ENCODE results near the gene PRDM10.

Gene PRDM10

GRCh38 chr11:129999407-129999806, 3.2 kb downstream of the PRDM10 start:
- Histone ChIP-seq H3K27me3 (ENCODE audit: low read depth, low read length) (no peaks in the 10 kb centered on the region), H3K27ac (ENCODE audit: low read length) (no peak overlapping the region), H2AFZ (ENCODE audit: low read depth, low read length) (no peak overlapping the region), H3K4me1 (ENCODE audit: low read length) (peaks cover 14% of the 10 kb centered on the region), H3K36me3 (replicated peaks; ENCODE audit: low read depth, low read length) (peaks cover 5% of the 10 kb centered on the region), H4K20me1 (ENCODE audit: insufficient read depth, low read length) (peaks cover 6% of the 10 kb centered on the region; the same call in 1 of the 2 replicates), H3K4me2 (ENCODE audit: low read length) (no peak overlapping the region), H3K4me3 (ENCODE audit: low read length) (no peak overlapping the region), H3K9ac (ENCODE audit: low read length) (no peak overlapping the region), H3K9me3 (ENCODE audit: insufficient read depth, low read length) (no peaks in the 10 kb centered on the region), H3K79me2 (ENCODE audit: low read length) (peaks cover 39% of the 10 kb centered on the region)
- TF ChIP-seq CTCF (IDR thresholded peaks at IDR 0.05; ENCODE audit: low read depth, low read length), result no peak
- no peak for TF ChIP-seq EZH2phosphoT487 (IDR thresholded peaks at IDR 0.05; ENCODE audit: low read depth)

- H3K4me2 ChIP-seq (ENCODE audit: low read length), result no peak overlapping the region
- H3K9ac ChIP-seq (ENCODE audit: low read length), result no peak overlapping the region
- no peaks in the 10 kb centered on the region for H3K27me3 ChIP-seq (ENCODE audit: low read depth, low read length)
- H2AFZ ChIP-seq (ENCODE audit: low read depth, low read length), result no peak overlapping the region
- H3K27ac ChIP-seq (ENCODE audit: low read length), result no peak overlapping the region
- H3K79me2 ChIP-seq (ENCODE audit: low read length), result peaks cover 39% of the 10 kb centered on the region
- H4K20me1 ChIP-seq (ENCODE audit: insufficient read depth, low read length), result peaks cover 6% of the 10 kb centered on the region; the same call in 1 of the 2 replicates
- H3K4me3 ChIP-seq (ENCODE audit: low read length), result no peak overlapping the region
- TF ChIP-seq CTCF (IDR thresholded peaks at IDR 0.05; ENCODE audit: low read depth, low read length), result no peak
- TF ChIP-seq EZH2phosphoT487 (IDR thresholded peaks at IDR 0.05; ENCODE audit: low read depth), result no peak
- H3K9me3 ChIP-seq (ENCODE audit: insufficient read depth, low read length), result no peaks in the 10 kb centered on the region
- H3K4me1 ChIP-seq (ENCODE audit: low read length), result peaks cover 14% of the 10 kb centered on the region
- H3K36me3 ChIP-seq (replicated peaks; ENCODE audit: low read depth, low read length), result peaks cover 5% of the 10 kb centered on the region
These were observed 3.7 kb downstream of the PRDM10 start for GRCh38 chr11:129998905-129999304.

GRCh38 chr11:129998107-129998506, 4.5 kb downstream of the PRDM10 start:
- Histone ChIP-seq H3K9ac (ENCODE audit: low read length) (no peak overlapping the region), H3K79me2 (ENCODE audit: low read length) (peaks cover 39% of the 10 kb centered on the region), H3K4me3 (ENCODE audit: low read length) (no peak overlapping the region), H4K20me1 (ENCODE audit: insufficient read depth, low read length) (peaks cover 6% of the 10 kb centered on the region; the same call in 1 of the 2 replicates), H3K27me3 (ENCODE audit: low read depth, low read length) (no peaks in the 10 kb centered on the region), H3K9me3 (ENCODE audit: insufficient read depth, low read length) (no peaks in the 10 kb centered on the region), H3K4me2 (ENCODE audit: low read length) (no peak overlapping the region), H3K36me3 (replicated peaks; ENCODE audit: low read depth, low read length) (peaks cover 5% of the 10 kb centered on the region), H2AFZ (ENCODE audit: low read depth, low read length) (no peak overlapping the region), H3K27ac (ENCODE audit: low read length) (no peak overlapping the region), H3K4me1 (ENCODE audit: low read length) (peaks cover 13% of the 10 kb centered on the region)
- TF ChIP-seq EZH2phosphoT487 (IDR thresholded peaks at IDR 0.05; ENCODE audit: low read depth) (no peak), CTCF (IDR thresholded peaks at IDR 0.05; ENCODE audit: low read depth, low read length) (no peak)

- Histone ChIP-seq H4K20me1 (ENCODE audit: insufficient read depth, low read length) (peaks cover 6% of the 10 kb centered on the region; the same call in 1 of the 2 replicates), H3K79me2 (ENCODE audit: low read length) (peaks cover 39% of the 10 kb centered on the region), H3K9ac (ENCODE audit: low read length) (no peak overlapping the region), H3K4me2 (ENCODE audit: low read length) (no peak overlapping the region), H3K27me3 (ENCODE audit: low read depth, low read length) (no peaks in the 10 kb centered on the region), H2AFZ (ENCODE audit: low read depth, low read length) (no peak overlapping the region), H3K36me3 (replicated peaks; ENCODE audit: low read depth, low read length) (peaks cover 5% of the 10 kb centered on the region), H3K27ac (ENCODE audit: low read length) (no peak overlapping the region), H3K9me3 (ENCODE audit: insufficient read depth, low read length) (no peaks in the 10 kb centered on the region), H3K4me3 (ENCODE audit: low read length) (no peak overlapping the region), H3K4me1 (ENCODE audit: low read length) (peaks cover 13% of the 10 kb centered on the region)
- TF ChIP-seq CTCF (IDR thresholded peaks at IDR 0.05; ENCODE audit: low read depth, low read length), result no peak
- no peak for TF ChIP-seq EZH2phosphoT487 (IDR thresholded peaks at IDR 0.05; ENCODE audit: low read depth)
These were observed 5.1 kb downstream of the PRDM10 start for GRCh38 chr11:129997513-129997912.
